Fibroblast of lung (primary cell): ENCODE data around the gene MPRIP.
"Not testable (repeated sequence)": the region's sequence is repeated elsewhere in the genome, so short reads cannot be mapped to it uniquely, and the experiment has no call there.

Experiments used
- EZH2 ChIP-seq: IDR thresholded peaks from 2 replicates; pipeline ENCODE4 v1.5.1; 2012; ENCODE audit warnings: low read length, control low read depth, mild to moderate bottlenecking; ENCODE audit errors: missing control alignments
- TF ChIP-seq, protein P1 (sequence below), 2 donors: IDR thresholded peaks in 1 of 2; conservative IDR thresholded peaks in 1 of 2; 1 replicate in 1 of 2; 2 replicates in 1 of 2; pipeline ENCODE4 v1.5.1; 2011 to 2012; ENCODE audit warnings: low read length in 2 of 2, control low read depth in 1 of 2, inconsistent platforms in 1 of 2, low read depth in 1 of 2, mild to moderate bottlenecking in 1 of 2

DNA sequence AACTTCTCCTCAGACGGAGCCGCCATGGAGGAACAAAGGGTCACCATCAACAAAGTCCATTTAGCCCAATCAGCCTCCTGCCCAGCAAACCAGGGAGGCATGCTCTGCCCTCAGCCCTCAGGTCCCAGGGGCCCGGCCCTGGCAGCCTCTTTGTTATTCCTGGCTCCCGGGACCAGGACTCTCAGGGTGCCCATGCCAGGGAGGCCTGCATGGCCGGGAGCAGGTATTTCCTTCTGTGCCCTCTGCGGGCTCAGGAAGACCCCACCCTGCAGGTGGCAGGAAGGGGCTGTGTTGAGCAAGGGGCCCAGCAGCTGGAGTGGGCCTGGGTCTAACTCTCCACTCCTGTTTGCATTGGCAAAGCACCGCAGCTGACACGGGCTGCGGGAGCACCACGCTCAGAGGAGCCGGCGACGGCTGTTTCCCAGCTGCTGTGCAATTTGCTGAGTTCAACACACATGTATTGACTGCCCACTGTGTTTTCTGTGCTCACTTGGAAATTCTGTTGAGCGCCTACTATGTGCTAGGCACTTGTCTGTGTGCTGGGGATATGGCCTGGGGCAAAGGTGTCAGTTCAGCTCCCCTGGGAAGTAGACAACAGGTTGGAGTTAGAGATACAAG, 37.2 kb upstream of the MPRIP start:
- TF ChIP-seq, protein P1, sequence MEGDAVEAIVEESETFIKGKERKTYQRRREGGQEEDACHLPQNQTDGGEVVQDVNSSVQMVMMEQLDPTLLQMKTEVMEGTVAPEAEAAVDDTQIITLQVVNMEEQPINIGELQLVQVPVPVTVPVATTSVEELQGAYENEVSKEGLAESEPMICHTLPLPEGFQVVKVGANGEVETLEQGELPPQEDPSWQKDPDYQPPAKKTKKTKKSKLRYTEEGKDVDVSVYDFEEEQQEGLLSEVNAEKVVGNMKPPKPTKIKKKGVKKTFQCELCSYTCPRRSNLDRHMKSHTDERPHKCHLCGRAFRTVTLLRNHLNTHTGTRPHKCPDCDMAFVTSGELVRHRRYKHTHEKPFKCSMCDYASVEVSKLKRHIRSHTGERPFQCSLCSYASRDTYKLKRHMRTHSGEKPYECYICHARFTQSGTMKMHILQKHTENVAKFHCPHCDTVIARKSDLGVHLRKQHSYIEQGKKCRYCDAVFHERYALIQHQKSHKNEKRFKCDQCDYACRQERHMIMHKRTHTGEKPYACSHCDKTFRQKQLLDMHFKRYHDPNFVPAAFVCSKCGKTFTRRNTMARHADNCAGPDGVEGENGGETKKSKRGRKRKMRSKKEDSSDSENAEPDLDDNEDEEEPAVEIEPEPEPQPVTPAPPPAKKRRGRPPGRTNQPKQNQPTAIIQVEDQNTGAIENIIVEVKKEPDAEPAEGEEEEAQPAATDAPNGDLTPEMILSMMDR (conservative IDR thresholded peaks at IDR 0.05 in 1 of 2, IDR thresholded peaks at IDR 0.05 in 1 of 2; ENCODE audit: low read depth in 1 of 2, low read length in 2 of 2) = not testable (repeated sequence)
- TF ChIP-seq EZH2 = not testable (repeated sequence)
